DND-41 (cell line): ENCODE data around the gene STON1.

ENCODE experiments used
- ATAC-seq: fragments of 200-7000 bp; cut with Tn5 transposase; 3 replicates; pipeline ENCODE4 v1.9.1; 2021; ENCODE audit warnings: low read depth; ENCODE audit not compliant: insufficient read depth
- DNase-seq: peaks from one replicate; pipeline ENCODE4 v3.0.0-alpha.2; 2020
- H2AFZ ChIP-seq: 2 replicates; pipeline ENCODE4 v1.6.0; 2012; ENCODE audit warnings: low read depth, low read length
- H3K27ac ChIP-seq: 2 replicates; pipeline ENCODE4 v1.5.1; 2012; ENCODE audit warnings: low read length, inconsistent platforms
- H3K27me3 ChIP-seq: fragments of 200-600 bp; sonication (generic); 2 replicates; pipeline ENCODE4 v1.6.0; 2012; ENCODE audit warnings: low read length, mild to moderate bottlenecking, inconsistent platforms; ENCODE audit not compliant: insufficient read depth, poor library complexity
- H3K36me3 ChIP-seq: 2 replicates; pipeline ENCODE4 v1.5.1; 2012; ENCODE audit warnings: low read length, inconsistent platforms; ENCODE audit not compliant: insufficient read depth
- H3K4me1 ChIP-seq: 2 replicates; pipeline ENCODE4 v1.5.1; 2012; ENCODE audit warnings: mild to moderate bottlenecking, low read length; ENCODE audit not compliant: insufficient read depth
- H3K4me2 ChIP-seq: 2 replicates; pipeline ENCODE4 v1.6.0; 2012; ENCODE audit warnings: mild to moderate bottlenecking, moderate library complexity, low read length, inconsistent platforms; ENCODE audit not compliant: insufficient read depth
- H3K4me3 ChIP-seq, 2 experiments: fragments of 200-600 bp in 1 of 2; shearing (Covaris generic) in 1 of 2; 2 replicates each; pipeline ENCODE4 v1.5.1; 2012 to 2016; ENCODE audit warnings: inconsistent platforms in 2 of 2, low read length in 2 of 2, mild to moderate bottlenecking in 2 of 2, low read depth in 1 of 2, moderate library complexity in 1 of 2
- H3K79me2 ChIP-seq: 2 replicates; pipeline ENCODE4 v1.6.0; 2012; ENCODE audit warnings: low read length, inconsistent platforms; ENCODE audit not compliant: insufficient read depth
- H3K9ac ChIP-seq: 2 replicates; pipeline ENCODE4 v1.6.0; 2012; ENCODE audit warnings: low read depth, mild to moderate bottlenecking, inconsistent platforms, low read length, moderate library complexity
- H3K9me3 ChIP-seq: 2 replicates; pipeline ENCODE4 v1.5.1; 2012; ENCODE audit warnings: low read length, moderate library complexity, mild to moderate bottlenecking, inconsistent platforms; ENCODE audit not compliant: insufficient read depth, severe bottlenecking
- H4K20me1 ChIP-seq: 2 replicates; pipeline ENCODE4 v1.6.0; 2012; ENCODE audit warnings: low read length; ENCODE audit not compliant: insufficient read depth
- EZH2 ChIP-seq: IDR thresholded peaks from 3 replicates; pipeline ENCODE4 v1.6.1; 2012; ENCODE audit warnings: borderline replicate concordance, low read depth, mild to moderate bottlenecking, moderate library complexity, low read length, inconsistent platforms; ENCODE audit not compliant: severe bottlenecking
- TF ChIP-seq, protein P1 (sequence below): IDR thresholded peaks from 2 replicates; pipeline ENCODE4 v1.5.1; 2012; ENCODE audit warnings: borderline replicate concordance, low read length, moderate library complexity, mild to moderate bottlenecking; ENCODE audit not compliant: poor library complexity, severe bottlenecking; ENCODE audit errors: extremely low read depth

STON1 gene

DNA sequence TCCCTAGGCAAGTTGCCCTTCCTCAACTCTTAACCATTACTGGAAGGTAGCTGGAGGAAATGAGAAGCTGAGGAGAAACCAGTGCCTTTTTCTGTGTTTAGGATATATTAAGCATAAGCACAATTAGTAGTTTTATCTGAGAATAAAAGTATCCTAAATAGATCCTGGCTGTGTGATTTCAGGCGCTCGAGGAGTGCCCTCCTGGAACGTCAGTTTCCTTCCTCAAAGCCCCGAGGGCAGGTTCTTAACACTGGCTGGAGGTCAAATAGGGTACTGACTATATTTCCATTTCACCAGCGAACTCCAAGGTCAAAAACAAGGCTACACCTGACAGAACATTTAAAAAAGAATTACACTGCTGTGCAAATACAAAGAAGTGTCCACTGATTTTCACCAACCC, 1.5 kb upstream of the STON1 start:
- Histone ChIP-seq H3K4me3 (no peak overlapping the region), H3K79me2 (no peaks in the 10 kb centered on the region), H3K4me2 (no peak overlapping the region), H3K4me1 (peaks cover 19% of the 10 kb centered on the region), H2AFZ (no peak overlapping the region), H3K27me3 (no peaks in the 10 kb centered on the region), H4K20me1 (no peaks in the 10 kb centered on the region), H3K36me3 (no peaks in the 10 kb centered on the region), H3K9me3 (no peaks in the 10 kb centered on the region), H3K9ac (no peak overlapping the region), H3K27ac (no peak overlapping the region)
- TF ChIP-seq EZH2, result no peak
- TF ChIP-seq, protein P1, sequence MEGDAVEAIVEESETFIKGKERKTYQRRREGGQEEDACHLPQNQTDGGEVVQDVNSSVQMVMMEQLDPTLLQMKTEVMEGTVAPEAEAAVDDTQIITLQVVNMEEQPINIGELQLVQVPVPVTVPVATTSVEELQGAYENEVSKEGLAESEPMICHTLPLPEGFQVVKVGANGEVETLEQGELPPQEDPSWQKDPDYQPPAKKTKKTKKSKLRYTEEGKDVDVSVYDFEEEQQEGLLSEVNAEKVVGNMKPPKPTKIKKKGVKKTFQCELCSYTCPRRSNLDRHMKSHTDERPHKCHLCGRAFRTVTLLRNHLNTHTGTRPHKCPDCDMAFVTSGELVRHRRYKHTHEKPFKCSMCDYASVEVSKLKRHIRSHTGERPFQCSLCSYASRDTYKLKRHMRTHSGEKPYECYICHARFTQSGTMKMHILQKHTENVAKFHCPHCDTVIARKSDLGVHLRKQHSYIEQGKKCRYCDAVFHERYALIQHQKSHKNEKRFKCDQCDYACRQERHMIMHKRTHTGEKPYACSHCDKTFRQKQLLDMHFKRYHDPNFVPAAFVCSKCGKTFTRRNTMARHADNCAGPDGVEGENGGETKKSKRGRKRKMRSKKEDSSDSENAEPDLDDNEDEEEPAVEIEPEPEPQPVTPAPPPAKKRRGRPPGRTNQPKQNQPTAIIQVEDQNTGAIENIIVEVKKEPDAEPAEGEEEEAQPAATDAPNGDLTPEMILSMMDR, result no peak
- DNase-seq (no peak), ATAC-seq (no peak)

DNA sequence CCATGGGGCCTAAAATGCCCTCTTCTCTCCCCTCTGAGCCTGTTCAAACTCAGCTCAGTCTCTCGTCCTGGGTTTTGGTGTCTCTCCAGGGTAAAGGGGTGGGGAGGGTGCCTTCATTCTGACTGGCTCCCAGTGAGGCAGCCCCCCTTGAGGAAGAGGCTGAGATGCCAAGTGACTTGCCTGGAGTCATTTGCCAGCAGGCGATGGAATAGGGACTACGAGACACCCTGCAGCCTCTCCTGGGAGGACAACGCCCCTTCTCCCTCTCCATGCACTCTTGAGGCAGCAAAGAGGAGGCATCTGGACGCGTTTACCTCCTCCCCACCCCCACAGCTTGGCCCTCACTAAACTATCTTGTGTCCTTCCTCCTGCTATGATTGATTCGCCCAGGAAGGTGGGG, 760 bp upstream of the STON1 start:
- Histone ChIP-seq H3K4me2 (peak overlapping the region; percentile 93; the same call in 1 of the 2 replicates), H2AFZ (peak overlapping the region; percentile 27; the same call in 1 of the 2 replicates), H3K36me3 (no peaks in the 10 kb centered on the region), H3K27ac (no peak overlapping the region), H3K9ac (no peak overlapping the region), H3K4me3 (peak overlapping the region in 1 of 2 experiments; percentile 36; a peak in 2 of 4 replicates), H4K20me1 (no peaks in the 10 kb centered on the region), H3K4me1 (peaks cover 19% of the 10 kb centered on the region), H3K79me2 (no peaks in the 10 kb centered on the region), H3K9me3 (no peaks in the 10 kb centered on the region), H3K27me3 (no peaks in the 10 kb centered on the region)
- TF ChIP-seq EZH2, result no peak
- TF ChIP-seq, protein P1, result no peak
- ATAC-seq (no peak), DNase-seq (no peak)

DNA sequence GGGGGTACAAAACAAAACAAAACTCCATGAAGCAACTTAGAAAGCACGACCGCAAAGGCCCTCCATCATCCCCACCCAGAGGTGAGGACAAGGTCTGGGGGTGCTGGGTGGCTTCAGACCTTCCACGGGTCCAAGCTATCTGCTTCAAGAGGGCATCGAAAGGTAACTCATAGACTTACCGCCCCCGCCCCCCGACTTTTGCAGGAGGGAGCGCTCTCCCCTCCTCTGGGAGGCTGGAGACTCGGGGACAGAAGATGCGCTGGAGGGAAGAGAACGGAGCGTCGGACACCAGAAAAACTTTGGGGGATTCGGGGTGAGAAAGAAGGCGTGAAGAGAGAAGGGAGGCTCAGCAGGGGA, 300 bp upstream of the STON1 start:
- peak; percentile 42; the same call in 2 of the 3 replicates for ATAC-seq
- H3K9me3 ChIP-seq, result no peaks in the 10 kb centered on the region
- H3K9ac ChIP-seq, result peak overlapping the region; percentile 60
- H3K4me2 ChIP-seq, result peak overlapping the region; percentile 93
- H4K20me1 ChIP-seq, result no peaks in the 10 kb centered on the region
- H2AFZ ChIP-seq, result peak overlapping the region; percentile 73
- no peaks in the 10 kb centered on the region for H3K36me3 ChIP-seq
- DNase-seq, result no peak
- peak overlapping the region; percentile 52 to 62; a peak in 3 of 4 replicates for H3K4me3 ChIP-seq
- H3K4me1 ChIP-seq, result peaks cover 19% of the 10 kb centered on the region
- H3K27me3 ChIP-seq, result no peaks in the 10 kb centered on the region
- H3K79me2 ChIP-seq, result no peaks in the 10 kb centered on the region
- TF ChIP-seq, protein P1, result no peak
- TF ChIP-seq EZH2, result no peak
- H3K27ac ChIP-seq, result 0 out of 2 replicates have a peak overlapping the region, but pooled peaks have one; percentile 47
